IMR-90 (cell line): Measurements from ENCODE around the gene KCNC2.

Source experiments
- CEBPB ChIP-seq: IDR thresholded peaks from 2 replicates; pipeline ENCODE4 v1.6.1; 2012; ENCODE audit warnings: low read depth, low read length, improper control_type of control experiment
- CHD1 ChIP-seq: IDR thresholded peaks from 2 replicates; pipeline ENCODE4 v1.6.1; 2012; ENCODE audit warnings: low read depth, low read length, improper control_type of control experiment
- MAFK ChIP-seq: IDR thresholded peaks from 2 replicates; pipeline ENCODE4 v1.6.1; 2012; ENCODE audit warnings: low read depth, low read length, improper control_type of control experiment
- MAZ ChIP-seq: IDR thresholded peaks from 2 replicates; pipeline ENCODE4 v1.6.1; 2012; ENCODE audit warnings: low read depth, mild to moderate bottlenecking, low read length, improper control_type of control experiment, moderate library complexity, borderline replicate concordance
- MXI1 ChIP-seq: IDR thresholded peaks from 2 replicates; pipeline ENCODE4 v1.6.1; 2012; ENCODE audit warnings: low read depth, mild to moderate bottlenecking, low read length, moderate library complexity, borderline replicate concordance
- NFE2L2 ChIP-seq: fragments of 150-350 bp; IDR thresholded peaks from 2 replicates; pipeline ENCODE4 v1.6.1; 2016; ENCODE audit warnings: low read depth, mild to moderate bottlenecking, low read length
- POLR2A ChIP-seq: IDR thresholded peaks from 2 replicates; pipeline ENCODE4 v1.6.1; 2012; ENCODE audit warnings: mild to moderate bottlenecking, low read depth, low read length
- RAD21 ChIP-seq: IDR thresholded peaks from 2 replicates; pipeline ENCODE4 v1.6.1; 2012; ENCODE audit warnings: low read length, improper control_type of control experiment
- RCOR1 ChIP-seq: IDR thresholded peaks from 2 replicates; pipeline ENCODE4 v1.6.1; 2012; ENCODE audit warnings: mild to moderate bottlenecking, low read length, improper control_type of control experiment; ENCODE audit not compliant: insufficient replicate concordance
- TF ChIP-seq, protein P1 (sequence below): conservative IDR thresholded peaks from 2 replicates; pipeline ENCODE4 v1.5.1; 2012; ENCODE audit warnings: mild to moderate bottlenecking, low read depth, low read length, improper control_type of control experiment
- TF ChIP-seq, protein P2 (sequence below): fragments of 150-350 bp; IDR thresholded peaks from 2 replicates; pipeline ENCODE4 v1.6.1; 2017; ENCODE audit warnings: mild to moderate bottlenecking, antibody characterized with exemption, low read length, low read depth

DNA sequence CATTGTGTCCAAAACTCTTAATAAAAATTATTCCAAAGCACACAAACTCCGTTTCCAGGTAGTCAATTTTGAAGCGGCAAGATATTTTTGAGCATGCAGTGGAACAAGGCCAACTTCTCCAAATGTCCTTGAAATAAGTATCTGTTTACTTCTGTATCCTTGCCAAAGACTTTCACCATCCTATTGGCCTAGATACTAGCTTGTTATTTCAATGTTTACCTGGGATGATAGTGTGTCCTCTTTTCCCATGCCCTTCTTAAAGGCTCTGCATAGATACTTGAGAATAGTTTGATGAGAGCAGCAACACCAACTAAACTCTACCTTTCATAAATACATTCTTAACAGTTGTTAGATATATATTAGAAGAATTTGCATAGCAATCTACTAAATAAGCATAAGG lies 160.9 kb downstream of the KCNC2 start:
- TF ChIP-seq, protein P1, sequence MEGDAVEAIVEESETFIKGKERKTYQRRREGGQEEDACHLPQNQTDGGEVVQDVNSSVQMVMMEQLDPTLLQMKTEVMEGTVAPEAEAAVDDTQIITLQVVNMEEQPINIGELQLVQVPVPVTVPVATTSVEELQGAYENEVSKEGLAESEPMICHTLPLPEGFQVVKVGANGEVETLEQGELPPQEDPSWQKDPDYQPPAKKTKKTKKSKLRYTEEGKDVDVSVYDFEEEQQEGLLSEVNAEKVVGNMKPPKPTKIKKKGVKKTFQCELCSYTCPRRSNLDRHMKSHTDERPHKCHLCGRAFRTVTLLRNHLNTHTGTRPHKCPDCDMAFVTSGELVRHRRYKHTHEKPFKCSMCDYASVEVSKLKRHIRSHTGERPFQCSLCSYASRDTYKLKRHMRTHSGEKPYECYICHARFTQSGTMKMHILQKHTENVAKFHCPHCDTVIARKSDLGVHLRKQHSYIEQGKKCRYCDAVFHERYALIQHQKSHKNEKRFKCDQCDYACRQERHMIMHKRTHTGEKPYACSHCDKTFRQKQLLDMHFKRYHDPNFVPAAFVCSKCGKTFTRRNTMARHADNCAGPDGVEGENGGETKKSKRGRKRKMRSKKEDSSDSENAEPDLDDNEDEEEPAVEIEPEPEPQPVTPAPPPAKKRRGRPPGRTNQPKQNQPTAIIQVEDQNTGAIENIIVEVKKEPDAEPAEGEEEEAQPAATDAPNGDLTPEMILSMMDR: no peak
- TF ChIP-seq, protein P2, sequence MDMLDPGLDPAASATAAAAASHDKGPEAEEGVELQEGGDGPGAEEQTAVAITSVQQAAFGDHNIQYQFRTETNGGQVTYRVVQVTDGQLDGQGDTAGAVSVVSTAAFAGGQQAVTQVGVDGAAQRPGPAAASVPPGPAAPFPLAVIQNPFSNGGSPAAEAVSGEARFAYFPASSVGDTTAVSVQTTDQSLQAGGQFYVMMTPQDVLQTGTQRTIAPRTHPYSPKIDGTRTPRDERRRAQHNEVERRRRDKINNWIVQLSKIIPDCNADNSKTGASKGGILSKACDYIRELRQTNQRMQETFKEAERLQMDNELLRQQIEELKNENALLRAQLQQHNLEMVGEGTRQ: no peak
- TF ChIP-seq POLR2A (no peak), MAFK (no peak), RAD21 (no peak), MXI1 (no peak), CHD1 (no peak), RCOR1 (no peak), NFE2L2 (no peak), CEBPB (no peak), MAZ (no peak)
